Trophoblast cell (in vitro differentiated cells and primary cell): ENCODE results near the gene ITGBL1.
A peak's percentile ranks its signal among the peaks of the same experiment; 100 is the strongest.

ENCODE experiments used
- DNase-seq, 2 donors: peaks; one replicate each; pipeline ENCODE4 v3.0.0-alpha.2; 2016
- H2AFZ ChIP-seq: 2 replicates; pipeline ENCODE4 v1.6.1; 2013; ENCODE audit warnings: low read length, moderate library complexity, mild to moderate bottlenecking; ENCODE audit not compliant: insufficient read depth, poor library complexity
- H2AK5ac ChIP-seq: 2 replicates; pipeline ENCODE4 v1.6.1; 2013; ENCODE audit warnings: mild to moderate bottlenecking, low read length
- H2BK120ac ChIP-seq: 2 replicates; pipeline ENCODE4 v1.6.1; 2013; ENCODE audit warnings: low read length, mild to moderate bottlenecking, moderate library complexity; ENCODE audit not compliant: insufficient read depth, poor library complexity
- H2BK12ac ChIP-seq: 2 replicates; pipeline ENCODE4 v1.6.1; 2013; ENCODE audit warnings: mild to moderate bottlenecking, low read length, moderate library complexity
- H2BK5ac ChIP-seq: 2 replicates; pipeline ENCODE4 v1.6.1; 2013; ENCODE audit warnings: low read length, low read depth, moderate library complexity, mild to moderate bottlenecking; ENCODE audit not compliant: poor library complexity
- H3K14ac ChIP-seq: 2 replicates; pipeline ENCODE4 v1.6.1; 2013; ENCODE audit warnings: mild to moderate bottlenecking, low read length
- H3K18ac ChIP-seq: 2 replicates; pipeline ENCODE4 v1.6.1; 2013; ENCODE audit warnings: mild to moderate bottlenecking, low read length
- H3K23ac ChIP-seq: 2 replicates; pipeline ENCODE4 v1.6.1; 2013; ENCODE audit warnings: low read length
- H3K27ac ChIP-seq: 2 replicates; pipeline ENCODE4 v1.5.1; 2013; ENCODE audit warnings: low read depth, mild to moderate bottlenecking, inconsistent platforms, low read length, moderate library complexity
- H3K27me3 ChIP-seq: 2 replicates; pipeline ENCODE4 v1.6.1; 2013; ENCODE audit warnings: inconsistent platforms, mild to moderate bottlenecking, low read length, moderate library complexity; ENCODE audit not compliant: insufficient read depth
- H3K36me3 ChIP-seq, 2 experiments: 1 replicate in 1 of 2; 2 replicates in 1 of 2; pipeline ENCODE4 v1.6.1; 2013; ENCODE audit warnings: low read length in 2 of 2, mild to moderate bottlenecking in 2 of 2, moderate library complexity in 1 of 2; ENCODE audit not compliant: insufficient read depth in 2 of 2, control insufficient read depth in 1 of 2
- H3K4ac ChIP-seq: 2 replicates; pipeline ENCODE4 v1.6.1; 2013; ENCODE audit warnings: low read depth, mild to moderate bottlenecking, low read length, moderate library complexity
- H3K4me1 ChIP-seq, 2 experiments: 1 replicate in 1 of 2; 2 replicates in 1 of 2; pipeline ENCODE4 v1.6.1; 2013; ENCODE audit warnings: low read length in 2 of 2, mild to moderate bottlenecking in 2 of 2, moderate library complexity in 1 of 2; ENCODE audit not compliant: insufficient read depth in 2 of 2, control insufficient read depth in 1 of 2
- H3K4me2 ChIP-seq: 2 replicates; pipeline ENCODE4 v1.6.1; 2013; ENCODE audit warnings: inconsistent platforms, mild to moderate bottlenecking, low read length, moderate library complexity
- H3K4me3 ChIP-seq: 2 replicates; pipeline ENCODE4 v1.5.1; 2013; ENCODE audit warnings: mild to moderate bottlenecking, low read depth, low read length, inconsistent platforms
- H3K79me1 ChIP-seq: one replicate; pipeline ENCODE4 v1.6.1; 2013; ENCODE audit warnings: low read length
- H3K79me2 ChIP-seq: 2 replicates; pipeline ENCODE4 v1.6.1; 2013; ENCODE audit warnings: low read length, mild to moderate bottlenecking; ENCODE audit not compliant: control insufficient read depth, insufficient read depth, poor library complexity
- H3K9ac ChIP-seq: 2 replicates; pipeline ENCODE4 v1.6.1; 2013; ENCODE audit warnings: mild to moderate bottlenecking, low read length
- H3K9me3 ChIP-seq: 2 replicates; pipeline ENCODE4 v1.6.1; 2013; ENCODE audit warnings: low read depth, mild to moderate bottlenecking, control low read depth, inconsistent platforms, low read length; ENCODE audit not compliant: insufficient read depth
- H4K12ac ChIP-seq: 2 replicates; pipeline ENCODE4 v1.6.1; 2013; ENCODE audit warnings: low read depth, mild to moderate bottlenecking, low read length, moderate library complexity
- H4K8ac ChIP-seq: 2 replicates; pipeline ENCODE4 v1.6.1; 2013; ENCODE audit warnings: low read depth, mild to moderate bottlenecking, low read length, moderate library complexity
- H4K91ac ChIP-seq: one replicate; pipeline ENCODE4 v1.6.1; 2013; ENCODE audit warnings: low read depth, mild to moderate bottlenecking, low read length, moderate library complexity
- WGBS: extraction: QIAGEN DNeasy Blood & Tissue Kit; methylation state at CpG from one replicate; pipeline ENCODE4 v1.1.7; 2013; ENCODE audit warnings: missing lambda C conversion rate; ENCODE audit not compliant: insufficient read length, insufficient coverage; ENCODE audit errors: extremely low coverage; 5-methylcytosine and 5-hydroxymethylcytosine counted together

The ITGBL1 gene

GRCh38 chr13:101690871-101691270, 238.4 kb downstream of the ITGBL1 start:
- no peaks in the 10 kb centered on the region for H3K4me1 ChIP-seq
- H3K4me3 ChIP-seq: no peak overlapping the region
- no peaks in the 10 kb centered on the region for H3K27me3 ChIP-seq
- WGBS: no CpG with 5 or more reads among the region's 2 CpGs
- H2BK12ac ChIP-seq: no peak overlapping the region
- H2AFZ ChIP-seq: no peak overlapping the region
- H3K4me2 ChIP-seq: no peak overlapping the region
- H3K27ac ChIP-seq: no peak overlapping the region
- H4K12ac ChIP-seq: no peak overlapping the region
- no peak overlapping the region for H3K23ac ChIP-seq
- H2BK120ac ChIP-seq: no peak overlapping the region
- H3K36me3 ChIP-seq: no peaks in the 10 kb centered on the region
- H3K9me3 ChIP-seq: no peaks in the 10 kb centered on the region
- no peak overlapping the region for H2AK5ac ChIP-seq
- no peak overlapping the region for H4K8ac ChIP-seq
- H3K9ac ChIP-seq: no peak overlapping the region
- no peak overlapping the region for H3K4ac ChIP-seq
- H3K79me1 ChIP-seq: no peaks in the 10 kb centered on the region
- H3K18ac ChIP-seq: no peak overlapping the region
- no peak for DNase-seq
- H3K14ac ChIP-seq: no peak overlapping the region
- no peak overlapping the region for H2BK5ac ChIP-seq
- no peak overlapping the region for H4K91ac ChIP-seq
- no peaks in the 10 kb centered on the region for H3K79me2 ChIP-seq

- H4K91ac ChIP-seq: no peak overlapping the region
- H2AFZ ChIP-seq: no peak overlapping the region
- H3K4me3 ChIP-seq: no peak overlapping the region
- no peaks in the 10 kb centered on the region for H3K36me3 ChIP-seq
- H2BK5ac ChIP-seq: no peak overlapping the region
- H4K12ac ChIP-seq: no peak overlapping the region
- H2BK12ac ChIP-seq: no peak overlapping the region
- H3K4me2 ChIP-seq: no peak overlapping the region
- no peak overlapping the region for H4K8ac ChIP-seq
- H3K79me2 ChIP-seq: no peaks in the 10 kb centered on the region
- no peaks in the 10 kb centered on the region for H3K4me1 ChIP-seq
- H3K79me1 ChIP-seq: no peaks in the 10 kb centered on the region
- no peak overlapping the region for H3K23ac ChIP-seq
- H3K4ac ChIP-seq: no peak overlapping the region
- no peak overlapping the region for H2BK120ac ChIP-seq
- no peaks in the 10 kb centered on the region for H3K9me3 ChIP-seq
- DNase-seq: peak; percentile 12 to 22
- H2AK5ac ChIP-seq: no peak overlapping the region
- H3K14ac ChIP-seq: no peak overlapping the region
- H3K27ac ChIP-seq: no peak overlapping the region
- no peak overlapping the region for H3K9ac ChIP-seq
- no peak overlapping the region for H3K18ac ChIP-seq
- no peaks in the 10 kb centered on the region for H3K27me3 ChIP-seq
- WGBS: no CpG with 5 or more reads among the region's 3 CpGs
These were observed 238.9 kb downstream of the ITGBL1 start for GRCh38 chr13:101691341-101691860.

- H3K27me3 ChIP-seq: no peaks in the 10 kb centered on the region
- H3K14ac ChIP-seq: no peak overlapping the region
- no peak overlapping the region for H4K8ac ChIP-seq
- H3K23ac ChIP-seq: no peak overlapping the region
- no peak overlapping the region for H2BK12ac ChIP-seq
- no peaks in the 10 kb centered on the region for H3K4me1 ChIP-seq
- H3K79me2 ChIP-seq: no peaks in the 10 kb centered on the region
- H3K4me2 ChIP-seq: no peak overlapping the region
- no peak for DNase-seq
- H3K4ac ChIP-seq: no peak overlapping the region
- no peak overlapping the region for H2AK5ac ChIP-seq
- H3K27ac ChIP-seq: no peak overlapping the region
- H4K12ac ChIP-seq: no peak overlapping the region
- H3K18ac ChIP-seq: no peak overlapping the region
- no peak overlapping the region for H2BK120ac ChIP-seq
- no peak overlapping the region for H2AFZ ChIP-seq
- no peaks in the 10 kb centered on the region for H3K9me3 ChIP-seq
- WGBS: no CpG with 5 or more reads among the region's 4 CpGs
- no peak overlapping the region for H2BK5ac ChIP-seq
- H3K4me3 ChIP-seq: no peak overlapping the region
- no peak overlapping the region for H3K9ac ChIP-seq
- no peaks in the 10 kb centered on the region for H3K36me3 ChIP-seq
- H3K79me1 ChIP-seq: no peaks in the 10 kb centered on the region
- H4K91ac ChIP-seq: no peak overlapping the region
These were observed 243.5 kb downstream of the ITGBL1 start for GRCh38 chr13:101695870-101696516.

GRCh38 chr13:101697745-101698144, 245.3 kb downstream of the ITGBL1 start:
- Histone ChIP-seq H4K91ac (no peak overlapping the region), H3K9me3 (no peaks in the 10 kb centered on the region), H3K14ac (no peak overlapping the region), H2AK5ac (no peak overlapping the region), H3K4me1 (no peaks in the 10 kb centered on the region), H2AFZ (no peak overlapping the region), H2BK120ac (no peak overlapping the region), H3K18ac (no peak overlapping the region), H3K27ac (no peak overlapping the region), H3K4ac (no peak overlapping the region), H2BK12ac (no peak overlapping the region), H4K12ac (no peak overlapping the region), H3K79me1 (no peaks in the 10 kb centered on the region), H3K79me2 (no peaks in the 10 kb centered on the region), H3K9ac (no peak overlapping the region), H3K27me3 (no peaks in the 10 kb centered on the region), H4K8ac (no peak overlapping the region), H3K36me3 (no peaks in the 10 kb centered on the region), H2BK5ac (no peak overlapping the region), H3K23ac (no peak overlapping the region), H3K4me3 (no peak overlapping the region), H3K4me2 (no peak overlapping the region)
- DNase-seq: no peak
- no CpG with 5 or more reads among the region's 3 CpGs for WGBS
